Measurements from ENCODE around the gene DRD2.

The DRD2 gene

GRCh38 chr11:113470233-113470632 lies 5.0 kb downstream of the DRD2 start:
- no peak overlapping the region for H3K4me3 ChIP-seq (ENCODE audit: low read depth, low read length)
- no peak overlapping the region for H3K4me2 ChIP-seq (ENCODE audit: low read length)
- no peaks in the 10 kb centered on the region for H3K27me3 ChIP-seq (ENCODE audit: control insufficient read depth, insufficient read depth, low read length)
- no peak overlapping the region for H3K9ac ChIP-seq
- H3K4me1 ChIP-seq: no peaks in the 10 kb centered on the region
- H3K27ac ChIP-seq: no peak overlapping the region
- no peaks in the 10 kb centered on the region for H3K9me3 ChIP-seq (ENCODE audit: control insufficient read depth, low read length)
- no peaks in the 10 kb centered on the region for H3K36me3 ChIP-seq (ENCODE audit: control insufficient read depth, insufficient read depth, low read length)
- H3K79me2 ChIP-seq: no peaks in the 10 kb centered on the region
- no peak overlapping the region for H2AFZ ChIP-seq
- TF ChIP-seq CTCF (IDR thresholded peaks at IDR 0.05): no peak

GRCh38 chr11:113468726-113469345 lies 6.4 kb downstream of the DRD2 start:
- Histone ChIP-seq H3K4me1 (no peaks in the 10 kb centered on the region), H3K4me2 (ENCODE audit: low read length) (no peak overlapping the region), H3K27me3 (ENCODE audit: control insufficient read depth, insufficient read depth, low read length) (no peaks in the 10 kb centered on the region), H2AFZ (no peak overlapping the region), H3K4me3 (ENCODE audit: low read depth, low read length) (no peak overlapping the region), H3K36me3 (ENCODE audit: control insufficient read depth, insufficient read depth, low read length) (no peaks in the 10 kb centered on the region), H3K9ac (no peak overlapping the region), H3K9me3 (ENCODE audit: control insufficient read depth, low read length) (no peaks in the 10 kb centered on the region), H3K27ac (no peak overlapping the region), H3K79me2 (no peaks in the 10 kb centered on the region)
- TF ChIP-seq CTCF (IDR thresholded peaks at IDR 0.05): no peak

GRCh38 chr11:113467545-113467944 lies 7.7 kb downstream of the DRD2 start:
- Histone ChIP-seq H3K27me3 (ENCODE audit: control insufficient read depth, insufficient read depth, low read length) (no peaks in the 10 kb centered on the region), H3K9me3 (ENCODE audit: control insufficient read depth, low read length) (no peaks in the 10 kb centered on the region), H3K79me2 (no peaks in the 10 kb centered on the region), H3K27ac (no peak overlapping the region), H3K36me3 (ENCODE audit: control insufficient read depth, insufficient read depth, low read length) (no peaks in the 10 kb centered on the region), H3K9ac (no peak overlapping the region), H3K4me1 (no peaks in the 10 kb centered on the region), H2AFZ (no peak overlapping the region), H3K4me3 (ENCODE audit: low read depth, low read length) (no peak overlapping the region), H3K4me2 (ENCODE audit: low read length) (no peak overlapping the region)
- no peak for TF ChIP-seq CTCF (IDR thresholded peaks at IDR 0.05)

GRCh38 chr11:113465786-113466185 lies 9.4 kb downstream of the DRD2 start:
- no peaks in the 10 kb centered on the region for H3K36me3 ChIP-seq (ENCODE audit: control insufficient read depth, insufficient read depth, low read length)
- H2AFZ ChIP-seq: no peak overlapping the region
- no peaks in the 10 kb centered on the region for H3K79me2 ChIP-seq
- H3K4me2 ChIP-seq (ENCODE audit: low read length): no peak overlapping the region
- H3K27me3 ChIP-seq (ENCODE audit: control insufficient read depth, insufficient read depth, low read length): no peaks in the 10 kb centered on the region
- no peak for TF ChIP-seq CTCF (IDR thresholded peaks at IDR 0.05)
- no peak overlapping the region for H3K9ac ChIP-seq
- no peak overlapping the region for H3K4me3 ChIP-seq (ENCODE audit: low read depth, low read length)
- no peak overlapping the region for H3K27ac ChIP-seq
- no peaks in the 10 kb centered on the region for H3K4me1 ChIP-seq
- H3K9me3 ChIP-seq (ENCODE audit: control insufficient read depth, low read length): no peaks in the 10 kb centered on the region

- Histone ChIP-seq H3K36me3 (ENCODE audit: control insufficient read depth, insufficient read depth, low read length) (no peaks in the 10 kb centered on the region), H3K9ac (no peak overlapping the region), H3K27me3 (ENCODE audit: control insufficient read depth, insufficient read depth, low read length) (no peaks in the 10 kb centered on the region), H3K4me1 (no peaks in the 10 kb centered on the region), H3K27ac (no peak overlapping the region), H3K4me3 (ENCODE audit: low read depth, low read length) (no peak overlapping the region), H3K4me2 (ENCODE audit: low read length) (no peak overlapping the region), H3K9me3 (ENCODE audit: control insufficient read depth, low read length) (no peaks in the 10 kb centered on the region), H3K79me2 (no peaks in the 10 kb centered on the region), H2AFZ (no peak overlapping the region)
- TF ChIP-seq CTCF (IDR thresholded peaks at IDR 0.05): no peak
Measured at GRCh38 chr11:113464416-113464815, 10.8 kb downstream of the DRD2 start.
